ENCODE measurements around the gene SACM1L. TPM values are rescaled to one million over a fixed set of nuclear protein-coding genes. Genes with fewer than 3 reads are reported as not detected.

Gene SACM1L
- total and polyA plus RNA-seq, 2 of the 13 experiments (the other 11 are each of a cell fraction or from before 2014, with no cell fraction given) = 15.1 to 27.8 TPM

DNA sequence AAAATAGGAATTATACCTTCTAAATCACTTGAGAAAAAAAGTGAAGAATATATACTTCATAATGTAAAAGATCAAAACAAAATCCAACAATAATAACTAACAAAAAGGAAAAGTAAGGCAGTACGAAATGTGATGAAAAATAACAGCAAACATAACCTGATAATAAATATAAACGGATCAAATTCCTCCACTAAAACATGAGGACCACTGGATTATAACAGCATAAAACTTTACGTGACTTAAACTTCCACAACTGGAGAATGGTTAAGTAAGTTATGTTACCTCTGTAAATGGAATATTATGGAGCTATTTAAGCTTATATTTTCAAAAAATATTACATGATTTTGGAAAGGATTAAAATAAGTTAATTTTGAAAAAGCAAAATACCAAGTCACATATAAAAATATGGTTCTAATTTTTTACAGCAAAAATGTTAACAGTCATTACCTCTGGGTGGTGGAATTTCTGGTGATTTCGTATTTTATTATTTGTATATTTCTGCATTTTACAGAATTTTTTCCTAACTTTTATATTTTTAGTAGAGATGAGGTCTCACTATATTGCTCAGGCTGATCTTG lies 100.1 kb downstream of the SACM1L start:
- DNase-seq (ENCODE audit: low spot score) (no peak), ATAC-seq (no peak), FAIRE-seq (no peak)
- Histone ChIP-seq H3K36me3 (replicated peaks in 1 of 2; ENCODE audit: control insufficient read depth in 1 of 2, insufficient read depth in 2 of 2, low read length in 2 of 2) (no peaks in the 10 kb centered on the region), H3K27ac (ENCODE audit: extremely low read length, insufficient read depth, low read length) (no peak overlapping the region), H3K4me2 (ENCODE audit: low read depth, low read length) (no peak overlapping the region), H3K9ac (ENCODE audit: insufficient read depth, low read depth, low read length) (no peak overlapping the region), H3K79me2 (ENCODE audit: insufficient read depth, low read length) (no peaks in the 10 kb centered on the region), H3K27me3 (ENCODE audit: control insufficient read depth in 1 of 2, insufficient read depth in 2 of 2, low read length in 2 of 2) (peaks cover 0 to 43% of the 10 kb centered on the region in 2 experiments; a peak in 4 of 5 replicates), H3K4me1 (ENCODE audit: insufficient read depth, low read length) (no peaks in the 10 kb centered on the region), H2AFZ (ENCODE audit: low read length) (no peak overlapping the region), H3K4me3 (replicated peaks in 1 of 3; ENCODE audit: insufficient read depth in 1 of 3, low read depth in 2 of 3, low read length in 3 of 3) (no peak overlapping the region), H3K9me3 (ENCODE audit: low read length) (no peaks in the 10 kb centered on the region), H4K20me1 (ENCODE audit: insufficient read depth, low read length) (no peaks in the 10 kb centered on the region)
- WGBS (ENCODE audit: low lambda C conversion rate) = 8% methylated on average over 4 of the region's 4 CpGs
- no TSS peak for BruUV-seq (replicated peaks)
- in situ Hi-C loops (cut with HindIII; ENCODE audit: extremely low pct_ligation_motif_present, low pct_unique_long_range_greater_than_20kb) (no loop called here), intact Hi-C loops (cut with micrococcal nuclease; ENCODE audit: unreplicated experiment) (no loop called here)
- ChIA-PET CTCF (ENCODE audit: low intra/inter-chr PET ratio, low total read pairs) (no interaction called here), POLR2A (no interaction called here)
- TF ChIP-seq, protein P1, sequence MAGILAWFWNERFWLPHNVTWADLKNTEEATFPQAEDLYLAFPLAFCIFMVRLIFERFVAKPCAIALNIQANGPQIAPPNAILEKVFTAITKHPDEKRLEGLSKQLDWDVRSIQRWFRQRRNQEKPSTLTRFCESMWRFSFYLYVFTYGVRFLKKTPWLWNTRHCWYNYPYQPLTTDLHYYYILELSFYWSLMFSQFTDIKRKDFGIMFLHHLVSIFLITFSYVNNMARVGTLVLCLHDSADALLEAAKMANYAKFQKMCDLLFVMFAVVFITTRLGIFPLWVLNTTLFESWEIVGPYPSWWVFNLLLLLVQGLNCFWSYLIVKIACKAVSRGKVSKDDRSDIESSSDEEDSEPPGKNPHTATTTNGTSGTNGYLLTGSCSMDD (CRISPR knock-in tag; IDR thresholded peaks at IDR 0.05) = no peak

DNA sequence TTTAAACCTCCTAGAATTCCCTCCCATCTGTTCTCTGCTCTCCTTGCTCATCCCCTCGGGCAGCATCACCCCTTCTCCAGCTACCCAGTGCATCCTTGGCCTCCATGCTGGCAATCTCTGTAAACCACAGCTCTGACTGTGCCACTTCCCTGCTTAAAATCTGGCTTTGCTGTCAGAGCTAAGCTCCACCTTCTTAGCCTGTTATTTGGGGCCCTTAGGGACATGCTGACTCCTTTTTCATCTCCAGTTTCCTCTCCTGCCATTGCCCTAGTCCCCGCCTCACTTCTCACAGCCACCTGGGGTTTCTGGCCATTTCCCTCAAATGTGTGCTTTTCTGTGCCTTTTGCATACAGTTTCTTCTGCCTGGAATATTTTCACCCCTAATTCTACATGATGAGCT lies 101.4 kb downstream of the SACM1L start:
- WGBS (ENCODE audit: low lambda C conversion rate) = 0% methylated on average over 2 of the region's 2 CpGs
- H3K4me2 ChIP-seq (ENCODE audit: low read depth, low read length) = no peak overlapping the region
- no peaks in the 10 kb centered on the region for H3K9me3 ChIP-seq (ENCODE audit: low read length)
- no peak for ATAC-seq
- no peak for DNase-seq (ENCODE audit: low spot score)
- H4K20me1 ChIP-seq (ENCODE audit: insufficient read depth, low read length) = no peaks in the 10 kb centered on the region
- intact Hi-C loops (cut with micrococcal nuclease; ENCODE audit: unreplicated experiment) (no loop called here), in situ Hi-C loops (cut with HindIII; ENCODE audit: extremely low pct_ligation_motif_present, low pct_unique_long_range_greater_than_20kb) (no loop called here)
- ChIA-PET POLR2A (no interaction called here), CTCF (ENCODE audit: low intra/inter-chr PET ratio, low total read pairs) (no interaction called here)
- peaks cover 0 to 50% of the 10 kb centered on the region in 2 experiments; a peak in 3 of 5 replicates for H3K27me3 ChIP-seq (ENCODE audit: control insufficient read depth in 1 of 2, insufficient read depth in 2 of 2, low read length in 2 of 2)
- TF ChIP-seq ZSCAN20 (CRISPR knock-in tag; IDR thresholded peaks at IDR 0.05; ENCODE audit: borderline replicate concordance) (no peak), ZNF446 (CRISPR knock-in tag; IDR thresholded peaks at IDR 0.05) (no peak), ZBTB7A (CRISPR knock-in tag; IDR thresholded peaks at IDR 0.05) (no peak), SIN3A (IDR thresholded peaks at IDR 0.05; ENCODE audit: borderline replicate concordance, low read depth, low read length) (no peak), KDM4B (CRISPR knock-in tag; IDR thresholded peaks at IDR 0.05) (no peak), HMG20B (CRISPR knock-in tag; conservative IDR thresholded peaks at IDR 0.05) (no peak), ZNF792 (CRISPR knock-in tag; IDR thresholded peaks at IDR 0.05) (no peak), SRSF9 (IDR thresholded peaks at IDR 0.05; ENCODE audit: borderline replicate concordance, insufficient read depth, low read depth, low read length, poor library complexity, severe bottlenecking) (no peak), ZFX (CRISPR knock-in tag; IDR thresholded peaks at IDR 0.05; ENCODE audit: low read depth) (no peak), SUZ12 (IDR thresholded peaks at IDR 0.05; ENCODE audit: low read depth, low read length) (no peak), ZNF709 (CRISPR knock-in tag; IDR thresholded peaks at IDR 0.05) (no peak)
- TF ChIP-seq, protein P2, sequence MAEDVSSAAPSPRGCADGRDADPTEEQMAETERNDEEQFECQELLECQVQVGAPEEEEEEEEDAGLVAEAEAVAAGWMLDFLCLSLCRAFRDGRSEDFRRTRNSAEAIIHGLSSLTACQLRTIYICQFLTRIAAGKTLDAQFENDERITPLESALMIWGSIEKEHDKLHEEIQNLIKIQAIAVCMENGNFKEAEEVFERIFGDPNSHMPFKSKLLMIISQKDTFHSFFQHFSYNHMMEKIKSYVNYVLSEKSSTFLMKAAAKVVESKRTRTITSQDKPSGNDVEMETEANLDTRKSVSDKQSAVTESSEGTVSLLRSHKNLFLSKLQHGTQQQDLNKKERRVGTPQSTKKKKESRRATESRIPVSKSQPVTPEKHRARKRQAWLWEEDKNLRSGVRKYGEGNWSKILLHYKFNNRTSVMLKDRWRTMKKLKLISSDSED (CRISPR knock-in tag; IDR thresholded peaks at IDR 0.05) = no peak
- TF ChIP-seq, protein P3, sequence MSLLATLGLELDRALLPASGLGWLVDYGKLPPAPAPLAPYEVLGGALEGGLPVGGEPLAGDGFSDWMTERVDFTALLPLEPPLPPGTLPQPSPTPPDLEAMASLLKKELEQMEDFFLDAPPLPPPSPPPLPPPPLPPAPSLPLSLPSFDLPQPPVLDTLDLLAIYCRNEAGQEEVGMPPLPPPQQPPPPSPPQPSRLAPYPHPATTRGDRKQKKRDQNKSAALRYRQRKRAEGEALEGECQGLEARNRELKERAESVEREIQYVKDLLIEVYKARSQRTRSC (CRISPR knock-in tag; IDR thresholded peaks at IDR 0.05; ENCODE audit: low read depth) = no peak
- no peaks in the 10 kb centered on the region for H3K36me3 ChIP-seq (replicated peaks in 1 of 2; ENCODE audit: control insufficient read depth in 1 of 2, insufficient read depth in 2 of 2, low read length in 2 of 2)
- no peaks in the 10 kb centered on the region for H3K79me2 ChIP-seq (ENCODE audit: insufficient read depth, low read length)
- H3K4me3 ChIP-seq (replicated peaks in 1 of 3; ENCODE audit: insufficient read depth in 1 of 3, low read depth in 2 of 3, low read length in 3 of 3) = no peak overlapping the region
- H2AFZ ChIP-seq (ENCODE audit: low read length) = no peak overlapping the region
- no peak overlapping the region for H3K27ac ChIP-seq (ENCODE audit: extremely low read length, insufficient read depth, low read length)
- no peak for FAIRE-seq
- BruUV-seq (replicated peaks) = no TSS peak
- H3K9ac ChIP-seq (ENCODE audit: insufficient read depth, low read depth, low read length) = no peak overlapping the region
- no peaks in the 10 kb centered on the region for H3K4me1 ChIP-seq (ENCODE audit: insufficient read depth, low read length)
